HG03025 (cell line): ENCODE results near the gene SRGAP3.
A peak's percentile ranks its signal among the peaks of the same experiment; 100 is the strongest.

Experiments
- ATAC-seq: cut with Tn5 transposase; IDR thresholded peaks from one replicate; pipeline ENCODE4 v1.9.1; 2021; ENCODE audit warnings: mild to moderate bottlenecking, moderate library complexity; ENCODE audit not compliant: unreplicated experiment, low FRiP score

The SRGAP3 gene

GRCh38 chr3:9229325-9229724 lies 20.1 kb downstream of the SRGAP3 start:
- ATAC-seq = no peak

GRCh38 chr3:9226326-9226725 lies 23.1 kb downstream of the SRGAP3 start:
- no peak for ATAC-seq

DNA sequence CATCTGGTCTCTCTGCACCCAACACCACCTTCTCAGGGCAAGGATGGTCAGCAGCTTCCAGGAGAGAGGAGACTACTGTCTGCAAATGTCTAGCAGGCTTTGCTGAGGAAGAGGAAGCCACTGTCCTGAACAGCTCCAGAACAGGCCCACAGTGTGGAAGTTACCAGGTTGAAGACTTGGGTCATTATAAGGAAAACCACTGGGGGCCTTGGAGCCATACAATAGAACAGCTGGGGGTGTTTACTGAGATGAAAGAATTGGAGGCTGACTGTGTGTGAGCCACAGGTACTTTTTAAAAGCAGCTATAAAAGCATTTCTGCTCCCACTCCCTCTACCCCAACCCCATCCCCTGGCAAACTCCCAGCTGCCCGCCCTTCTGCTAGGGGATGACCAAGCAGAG lies 24.2 kb downstream of the SRGAP3 start:
- ATAC-seq = no peak

DNA sequence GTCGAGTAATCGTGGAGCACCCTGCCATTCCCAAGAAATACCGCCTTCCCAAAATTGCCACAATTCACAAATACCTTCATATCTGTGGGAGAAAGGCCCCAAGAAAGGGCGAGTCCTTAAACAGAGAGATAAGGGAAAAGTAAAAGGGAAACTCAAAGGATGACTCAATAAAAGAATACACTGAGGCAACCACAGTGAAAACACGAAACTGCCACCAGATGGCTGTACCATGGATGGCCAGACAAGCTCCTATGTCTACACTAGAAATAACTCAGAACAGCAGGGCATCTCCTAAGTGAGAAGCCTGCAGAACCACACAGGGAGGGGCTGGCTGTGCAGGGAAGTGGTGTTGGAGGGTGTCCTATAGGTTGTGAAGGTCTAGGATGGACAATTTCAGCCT lies 25.0 kb downstream of the SRGAP3 start:
- ATAC-seq = peak; percentile 85

DNA sequence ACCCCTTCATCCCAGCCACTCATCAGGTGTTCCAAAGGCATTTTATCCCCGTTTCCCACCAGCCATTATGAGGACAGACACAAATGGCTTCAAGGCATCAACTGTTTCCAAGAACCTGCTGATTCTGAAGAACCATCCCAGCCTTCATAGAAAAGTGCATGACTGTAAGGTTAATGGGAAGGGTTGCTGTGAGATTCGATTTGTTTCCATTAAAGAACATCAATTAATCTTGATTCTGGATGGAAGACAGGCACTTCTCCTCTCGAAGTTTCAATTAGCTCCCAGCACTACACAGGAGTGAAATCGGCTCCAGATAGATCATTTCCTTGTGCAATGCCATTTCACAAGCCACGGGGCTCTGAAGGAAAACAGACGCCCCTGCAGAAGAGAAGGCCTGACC lies 25.8 kb downstream of the SRGAP3 start:
- no peak for ATAC-seq

GRCh38 chr3:9222956-9223639 lies 26.3 kb downstream of the SRGAP3 start:
- ATAC-seq = no peak

GRCh38 chr3:9222049-9222448 lies 27.4 kb downstream of the SRGAP3 start:
- no peak for ATAC-seq

GRCh38 chr3:9218514-9218846 lies 31.0 kb downstream of the SRGAP3 start:
- ATAC-seq = no peak

DNA sequence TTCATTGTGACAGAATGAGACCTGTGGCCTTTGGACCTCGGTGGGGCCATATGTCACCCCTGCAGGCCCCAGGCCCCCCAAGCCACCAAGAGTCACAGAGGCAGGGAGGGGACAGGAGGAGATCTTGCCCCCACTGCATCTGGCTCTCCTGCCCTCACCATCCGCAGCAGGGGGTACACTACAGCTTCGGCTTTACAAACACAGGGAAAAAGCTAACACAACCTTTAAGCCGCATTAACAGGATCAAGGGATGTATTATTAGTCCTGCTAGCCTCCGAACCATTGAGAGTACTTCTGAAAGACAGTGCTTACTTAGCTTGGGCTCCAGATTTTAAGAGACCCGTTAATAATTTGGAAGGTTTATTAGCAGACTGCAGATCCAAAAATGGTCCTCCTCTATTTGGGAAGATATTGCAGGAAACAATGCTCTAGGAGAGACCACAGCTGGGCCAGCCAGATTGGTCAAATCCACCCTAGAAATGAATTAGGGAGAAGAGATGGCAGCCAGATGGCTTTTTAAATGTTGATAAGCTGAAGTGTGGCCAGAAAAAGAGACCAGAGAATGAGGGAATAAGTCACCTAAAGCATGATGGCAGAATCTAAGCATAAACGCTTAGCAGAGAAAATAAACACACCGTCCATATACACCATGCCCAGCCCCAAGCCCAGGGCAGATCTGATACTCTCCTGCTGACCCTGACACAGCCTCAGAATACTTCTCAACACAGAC lies 31.5 kb downstream of the SRGAP3 start:
- no peak for ATAC-seq

GRCh38 chr3:9216736-9217135 lies 32.7 kb downstream of the SRGAP3 start:
- no peak for ATAC-seq

- ATAC-seq = no peak
Measured at GRCh38 chr3:9214599-9214998, 34.8 kb downstream of the SRGAP3 start.

DNA sequence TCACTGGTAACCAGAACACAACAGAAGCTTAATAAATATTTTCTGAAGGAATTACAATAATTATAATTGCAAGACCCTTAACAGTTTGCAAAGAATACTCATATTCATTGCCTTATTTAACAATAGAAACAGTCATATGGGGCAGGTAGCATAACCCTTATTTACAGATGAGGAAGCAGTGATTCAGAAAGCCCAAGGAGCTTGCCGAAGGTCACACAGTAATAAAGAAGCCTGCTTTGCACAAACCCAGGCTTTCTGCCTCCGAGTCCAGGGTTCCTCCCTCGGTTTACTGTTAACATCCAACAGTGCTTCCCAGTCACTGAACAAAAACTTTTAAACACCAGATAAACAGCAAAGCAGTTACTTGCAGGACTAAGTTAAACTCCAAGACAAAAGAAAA lies 35.3 kb downstream of the SRGAP3 start:
- ATAC-seq = no peak

DNA sequence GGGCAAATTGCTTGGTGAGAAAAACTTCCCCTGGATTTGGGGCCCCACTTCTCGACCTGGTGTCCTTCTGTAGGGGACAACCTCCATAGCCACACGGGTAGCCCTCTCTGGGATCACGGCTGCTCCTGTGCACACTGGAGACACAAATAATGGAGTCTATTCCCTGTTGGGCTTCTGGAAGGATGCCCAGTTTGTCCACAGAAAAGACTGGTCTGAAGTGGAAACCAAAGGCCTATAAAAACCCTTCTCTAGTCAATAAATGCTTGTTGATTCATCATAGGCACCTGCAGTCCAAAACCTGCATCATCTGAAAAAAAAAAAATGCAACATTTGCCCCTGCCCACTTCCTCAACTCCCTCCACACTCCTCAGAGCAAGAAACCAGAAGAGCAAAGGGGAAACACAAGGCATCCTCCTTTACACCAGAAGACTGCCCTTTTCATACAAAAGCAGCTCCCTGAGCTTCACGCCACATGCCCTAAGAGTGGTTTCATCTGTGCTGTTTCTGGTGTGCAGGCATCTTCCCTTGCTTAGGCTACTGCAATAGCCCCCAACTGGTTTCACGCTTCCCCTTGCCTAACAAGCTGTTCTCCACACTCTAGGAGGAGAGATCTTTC lies 36.3 kb downstream of the SRGAP3 start:
- no peak for ATAC-seq

- no peak for ATAC-seq
Measured at GRCh38 chr3:9211155-9211950, 38.1 kb downstream of the SRGAP3 start.

DNA sequence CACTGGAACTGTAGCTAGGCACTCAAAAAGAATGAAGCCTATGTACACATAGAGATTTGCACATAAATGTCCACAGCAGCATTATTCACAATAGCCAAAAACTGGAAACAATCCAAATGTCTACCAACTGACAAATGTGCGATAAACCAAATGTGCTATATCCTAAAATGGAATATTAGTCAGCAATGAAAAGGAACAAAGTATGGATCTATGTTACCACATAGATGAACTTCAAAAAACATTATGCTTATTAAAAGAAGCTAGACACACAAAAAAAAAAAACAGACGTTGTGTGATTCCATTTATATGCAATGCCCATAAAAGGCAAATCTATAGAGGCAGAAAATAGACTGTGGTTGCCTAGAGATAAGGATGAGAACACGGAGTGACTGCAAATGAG lies 39.7 kb downstream of the SRGAP3 start:
- no peak for ATAC-seq

DNA sequence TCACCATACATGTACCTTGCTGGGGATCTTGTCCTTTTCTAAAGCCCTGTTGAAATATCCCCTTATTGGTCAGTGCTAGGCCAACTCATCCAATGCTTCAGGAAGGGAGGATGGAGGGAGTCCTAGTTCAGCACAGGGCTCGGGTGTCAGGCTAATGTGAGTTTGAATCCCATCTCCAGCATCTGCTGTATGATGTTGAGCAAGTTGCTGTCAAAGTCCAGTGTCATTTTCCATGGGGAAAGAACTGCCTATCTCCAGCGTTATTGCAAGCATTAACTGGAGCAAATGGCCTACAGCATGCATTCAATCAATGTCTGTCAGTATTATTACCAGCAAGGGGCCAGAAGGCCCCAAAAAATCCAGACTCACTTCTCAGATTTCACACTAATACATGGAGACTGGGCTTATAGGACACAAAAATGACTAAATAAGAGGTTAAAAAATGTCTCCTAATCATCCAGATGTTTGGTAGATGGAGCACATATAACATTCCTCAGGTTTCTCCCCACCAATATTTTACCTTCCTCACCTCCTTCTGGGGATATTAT lies 40.8 kb downstream of the SRGAP3 start:
- ATAC-seq = no peak

DNA sequence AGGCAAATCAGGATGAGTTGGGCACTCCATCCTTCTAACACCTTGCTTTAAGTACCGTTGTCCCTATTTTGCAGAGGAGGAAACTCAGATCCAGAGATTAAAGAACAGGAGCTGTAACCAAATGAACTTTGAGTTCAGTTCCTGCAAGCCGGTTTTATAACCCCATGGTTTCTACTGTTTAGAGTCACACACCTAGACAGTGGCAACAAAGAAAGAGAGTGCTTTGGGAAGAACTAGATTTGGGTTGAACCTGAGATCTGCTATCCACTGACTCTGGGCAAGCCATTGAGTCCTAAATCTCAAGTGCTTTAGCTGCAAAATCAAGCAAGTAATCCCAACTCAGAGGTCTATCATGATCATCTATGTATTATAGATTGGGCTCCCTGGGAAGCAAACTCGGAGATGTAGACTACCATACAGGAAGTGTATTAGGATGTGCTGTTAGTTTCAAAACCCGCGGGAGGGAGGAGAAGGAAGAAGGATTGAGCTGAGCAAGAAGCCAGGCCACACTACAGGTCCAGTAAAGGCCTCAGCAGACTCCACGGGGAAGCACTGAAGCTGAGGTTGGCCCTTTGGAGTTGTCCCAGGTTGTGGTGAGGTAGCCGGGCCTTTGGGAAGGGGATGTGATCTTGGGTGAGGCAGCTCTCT lies 42.2 kb downstream of the SRGAP3 start:
- no peak for ATAC-seq

GRCh38 chr3:9206287-9206686 lies 43.2 kb downstream of the SRGAP3 start:
- no peak for ATAC-seq

DNA sequence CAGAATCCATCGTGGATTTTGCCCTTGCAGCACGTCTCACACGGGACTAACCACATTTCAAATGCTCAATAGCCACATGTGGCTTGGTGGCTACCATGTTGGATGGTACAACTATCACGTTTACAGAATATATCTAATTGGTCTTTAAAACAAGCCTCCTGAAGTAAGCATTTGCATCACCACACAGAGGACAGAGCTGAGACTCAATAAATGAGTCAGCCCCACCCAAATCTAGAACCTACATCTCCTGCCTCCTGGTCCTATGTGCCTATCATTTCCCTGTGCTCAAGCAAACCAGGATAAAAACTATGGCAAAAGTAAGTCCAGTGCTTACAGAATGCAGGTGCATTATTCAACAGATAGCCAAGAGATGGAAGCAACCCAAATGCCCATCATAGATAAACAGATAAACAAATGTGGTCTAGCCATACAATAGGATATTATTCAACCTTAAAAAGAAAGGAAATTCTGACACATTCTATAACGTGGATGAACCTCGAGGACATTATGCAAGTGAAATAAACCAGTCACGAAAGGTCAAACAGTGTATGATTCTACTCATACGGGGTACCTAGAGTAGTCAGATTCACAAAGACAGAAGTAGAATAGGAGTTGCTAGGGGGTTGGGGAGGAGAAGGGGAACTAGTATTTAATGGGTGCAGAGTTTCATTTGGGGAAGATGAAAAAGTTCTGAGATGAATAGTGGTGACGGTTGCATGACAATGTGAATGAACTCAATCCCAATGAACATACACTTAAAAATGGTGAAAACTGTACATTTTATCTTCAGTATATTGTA lies 43.9 kb downstream of the SRGAP3 start:
- ATAC-seq = no peak
